GM21381 (cell line): Measurements from ENCODE around the gene NR1H3.
"Not testable (repeated sequence)": the region's sequence is repeated elsewhere in the genome, so short reads cannot be mapped to it uniquely, and the experiment has no call there.

ENCODE experiments used
- ATAC-seq: cut with Tn5 transposase; IDR thresholded peaks from one replicate; pipeline ENCODE4 v1.9.1; 2021; ENCODE audit warnings: mild to moderate bottlenecking, moderate library complexity; ENCODE audit not compliant: unreplicated experiment

Gene NR1H3

GRCh38 chr11:47257517-47258316 lies at the start of gene NR1H3:
Gene NR1H3 (plus strand): TSS chr11:47257996. CDS start chr11:47259217, 1,221 bp downstream.
- no peak for ATAC-seq

GRCh38 chr11:47208008-47208552 lies 49.7 kb upstream of the NR1H3 start:
- not testable (repeated sequence) for ATAC-seq

- ATAC-seq: no peak
These were observed 49.2 kb upstream of the NR1H3 start for GRCh38 chr11:47208628-47209027.

GRCh38 chr11:47212938-47213337 lies 44.9 kb upstream of the NR1H3 start:
- no peak for ATAC-seq

- peak; percentile 56 for ATAC-seq
These were observed 43.7 kb upstream of the NR1H3 start for GRCh38 chr11:47213950-47214565.

- ATAC-seq: no peak
These were observed 42.4 kb upstream of the NR1H3 start for GRCh38 chr11:47215366-47215910.

- no peak for ATAC-seq
These were observed 41.5 kb upstream of the NR1H3 start for GRCh38 chr11:47216121-47216798.

GRCh38 chr11:47220401-47220821 lies 37.4 kb upstream of the NR1H3 start:
- no peak for ATAC-seq

- ATAC-seq: no peak
These were observed 35.1 kb upstream of the NR1H3 start for GRCh38 chr11:47222696-47223095.

- ATAC-seq: peak; percentile 81
These were observed 32.0 kb upstream of the NR1H3 start for GRCh38 chr11:47225552-47226400.

- no peak for ATAC-seq
These were observed 28.6 kb upstream of the NR1H3 start for GRCh38 chr11:47229161-47229560.

GRCh38 chr11:47233051-47233450 lies 24.7 kb upstream of the NR1H3 start:
- ATAC-seq: no peak

- ATAC-seq: no peak
These were observed 23.7 kb upstream of the NR1H3 start for GRCh38 chr11:47233989-47234668.

GRCh38 chr11:47234669-47235100 lies 23.1 kb upstream of the NR1H3 start:
- ATAC-seq: no peak

GRCh38 chr11:47235163-47235562 lies 22.6 kb upstream of the NR1H3 start:
- ATAC-seq: no peak

GRCh38 chr11:47236482-47236881 lies 21.3 kb upstream of the NR1H3 start:
- no peak for ATAC-seq

GRCh38 chr11:47239852-47240251 lies 17.9 kb upstream of the NR1H3 start:
- ATAC-seq: no peak

GRCh38 chr11:47241841-47242301 lies 15.9 kb upstream of the NR1H3 start:
- ATAC-seq: no peak

- no peak for ATAC-seq
These were observed 15.1 kb upstream of the NR1H3 start for GRCh38 chr11:47242596-47243192.
